HG02870 (cell line): ENCODE results near the gene OPCML.
"Not testable (repeated sequence)": the region's sequence is repeated elsewhere in the genome, so short reads cannot be mapped to it uniquely, and the experiment has no call there.

Experiments used
- ATAC-seq: cut with Tn5 transposase; IDR thresholded peaks from one replicate; pipeline ENCODE4 v1.9.1; 2021; ENCODE audit warnings: mild to moderate bottlenecking, moderate library complexity; ENCODE audit not compliant: unreplicated experiment

The OPCML gene

DNA sequence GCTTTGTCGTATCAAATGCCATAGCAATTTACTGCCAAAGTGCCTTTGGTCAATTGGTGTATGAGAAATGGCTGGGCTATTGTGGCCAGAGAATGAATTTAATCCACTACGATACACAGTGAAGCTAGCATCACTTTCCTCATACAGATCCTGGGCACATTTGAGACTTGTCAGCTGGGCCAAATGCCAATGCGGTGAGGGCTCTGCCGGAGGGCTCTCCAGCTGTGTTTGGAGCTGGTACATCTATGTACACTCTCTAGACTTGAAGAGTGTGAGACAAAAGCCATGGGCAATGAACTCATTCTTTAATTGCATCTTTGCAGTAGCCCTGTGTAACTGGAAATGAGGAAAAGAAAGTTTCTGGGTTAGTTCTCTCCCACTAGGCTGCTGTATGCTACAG, 1109.0 kb downstream of the OPCML start:
- no peak for ATAC-seq

DNA sequence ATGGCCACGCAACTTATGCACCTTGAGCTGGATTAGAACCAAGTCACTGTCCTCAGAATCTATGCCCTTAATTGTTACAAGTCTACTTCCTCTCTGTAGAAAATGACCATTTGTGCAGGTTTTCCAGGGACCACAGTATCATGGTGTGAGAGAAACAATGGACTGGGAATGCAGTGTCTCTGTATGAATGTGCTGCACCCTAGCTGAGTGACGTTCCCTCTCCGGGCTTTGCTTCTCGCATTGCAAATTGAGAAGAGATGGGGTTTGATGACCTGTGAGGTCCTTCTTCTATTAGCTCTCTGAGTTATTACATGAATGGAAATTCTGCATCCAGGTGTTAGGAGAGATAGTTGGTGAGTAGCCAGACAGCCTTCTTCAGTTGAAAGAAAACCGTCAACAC, 1109.6 kb downstream of the OPCML start:
- ATAC-seq: no peak

DNA sequence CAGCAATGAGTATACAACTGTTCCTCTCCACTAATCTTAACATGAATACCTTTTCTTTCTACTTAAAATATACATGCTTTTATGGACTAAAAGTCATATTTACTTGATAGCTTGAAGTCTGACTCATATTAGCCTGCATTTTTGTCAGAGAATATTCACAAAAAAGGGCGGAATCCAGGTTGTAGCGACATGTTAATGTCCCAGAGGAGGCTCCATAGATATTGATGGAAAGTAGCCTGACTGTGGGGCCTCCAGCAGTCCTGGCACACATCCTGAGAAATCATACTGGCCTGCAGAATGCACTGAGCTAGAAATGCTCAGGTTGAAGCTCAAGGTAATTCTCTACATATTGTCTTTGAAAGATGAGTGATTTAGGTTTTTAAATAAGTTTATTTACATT, 1110.7 kb downstream of the OPCML start:
- no peak for ATAC-seq

DNA sequence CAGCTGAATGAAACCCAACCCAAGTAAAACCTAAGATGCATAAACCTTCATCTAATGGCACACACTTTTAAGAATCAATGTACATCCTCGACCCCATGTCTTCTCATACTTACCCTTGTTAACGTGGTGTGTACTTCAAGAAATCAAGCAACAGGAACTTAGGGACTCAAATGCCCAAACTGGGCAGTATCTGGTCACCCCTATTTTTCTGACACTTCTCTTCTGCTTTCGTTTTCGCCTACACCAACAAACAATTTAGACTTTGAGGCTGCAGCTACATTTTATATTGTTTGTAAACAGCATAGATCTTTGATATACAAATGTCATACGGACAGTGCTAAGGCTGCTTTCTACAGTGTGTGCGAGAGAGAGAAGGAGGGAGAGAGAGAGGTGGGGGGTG, 1117.8 kb downstream of the OPCML start:
- ATAC-seq: no peak

DNA sequence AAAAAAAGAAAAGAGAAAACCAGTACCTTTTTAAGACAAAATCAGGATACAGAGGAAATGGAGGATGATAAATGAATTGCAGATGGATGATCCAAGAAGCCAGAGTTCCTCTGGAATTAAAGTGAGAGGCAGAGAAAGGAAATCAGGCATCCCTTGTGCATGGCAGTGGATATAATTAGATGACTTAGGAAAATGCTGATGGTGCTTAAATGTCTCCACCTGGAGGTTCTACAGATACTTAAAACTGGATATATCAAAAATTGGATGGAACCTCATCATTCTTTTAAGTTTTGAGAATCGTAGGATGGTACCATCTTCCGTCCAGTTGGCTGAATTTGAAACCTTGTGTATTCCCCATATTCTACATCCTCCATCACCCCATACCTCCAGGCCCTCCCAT, 1121.9 kb downstream of the OPCML start:
- ATAC-seq: no peak

DNA sequence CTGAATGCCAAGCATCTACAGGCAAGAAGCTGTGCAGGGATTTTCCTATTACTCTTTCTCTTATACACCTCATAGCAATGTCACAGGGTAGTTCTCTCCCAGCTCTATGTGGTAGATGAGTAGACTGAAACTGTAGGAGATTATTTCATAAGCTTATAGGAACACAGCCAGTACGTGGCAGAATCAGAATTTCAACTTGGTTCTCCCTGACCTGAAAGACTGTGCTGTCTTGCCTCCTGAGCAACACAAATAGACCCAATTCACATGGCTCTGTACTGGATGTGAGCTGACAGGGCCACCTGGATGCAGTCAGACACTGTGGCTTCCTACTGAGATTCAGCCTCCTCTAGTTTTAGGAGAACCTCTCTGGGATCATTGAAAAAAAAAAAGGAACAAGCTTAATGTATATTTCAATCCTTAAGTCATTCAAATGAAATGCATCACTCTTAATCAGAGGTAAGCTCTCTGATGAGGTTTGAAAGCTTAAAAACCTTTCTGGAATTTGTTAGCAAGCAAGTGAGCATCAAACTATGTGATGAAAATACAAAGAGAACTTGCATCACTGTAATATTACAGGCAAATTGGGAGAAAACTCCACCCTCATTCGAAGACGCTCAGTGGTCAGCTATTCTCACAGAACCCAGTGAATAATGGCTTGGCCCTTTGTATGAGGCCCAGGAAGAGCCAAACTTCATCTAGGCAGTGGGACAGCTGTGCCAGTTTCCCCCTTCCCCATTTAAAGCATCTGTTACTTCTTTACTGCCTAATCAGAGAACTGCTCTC, 1122.5 kb downstream of the OPCML start:
- ATAC-seq: no peak

DNA sequence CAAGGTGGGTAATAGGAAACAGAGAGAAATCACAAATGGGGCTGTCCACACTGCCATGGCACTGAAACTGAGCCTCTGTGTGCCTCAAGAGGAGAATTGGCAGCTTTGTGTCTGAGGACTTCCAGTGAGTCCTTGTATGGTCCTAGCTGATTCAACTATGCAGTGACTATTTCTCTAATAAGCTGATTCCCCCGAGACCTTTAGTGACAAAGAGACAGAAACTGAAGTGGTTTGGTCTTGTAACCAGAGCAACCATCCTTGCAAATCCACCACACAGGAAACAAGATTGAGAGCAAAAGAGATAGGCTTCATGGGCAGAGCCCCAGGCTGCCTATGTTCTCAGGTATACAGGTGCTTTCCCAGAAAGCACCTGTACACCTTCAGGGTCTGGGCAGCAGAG, 1123.4 kb downstream of the OPCML start:
- ATAC-seq: peak; percentile 69

DNA sequence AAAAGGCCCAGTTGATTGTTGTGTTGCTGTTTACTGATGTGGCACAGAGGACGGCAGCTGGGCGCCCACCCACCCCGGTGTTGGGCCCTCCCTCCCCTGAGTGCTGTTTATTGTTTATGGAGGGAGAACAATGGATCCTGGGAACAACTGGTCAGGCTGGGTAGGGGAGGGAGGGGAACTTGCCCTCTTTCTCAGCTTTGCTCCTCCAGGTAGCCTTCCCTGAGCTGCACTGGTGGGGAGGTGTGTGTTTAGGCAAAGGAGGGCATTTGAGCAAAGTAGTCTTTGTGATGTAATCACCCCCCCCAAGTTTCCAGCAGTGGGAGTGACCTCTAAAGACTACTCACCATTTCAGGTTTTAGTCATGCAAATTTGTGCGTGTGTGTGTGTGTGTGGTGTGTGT, 1126.6 kb downstream of the OPCML start:
- ATAC-seq: no peak

DNA sequence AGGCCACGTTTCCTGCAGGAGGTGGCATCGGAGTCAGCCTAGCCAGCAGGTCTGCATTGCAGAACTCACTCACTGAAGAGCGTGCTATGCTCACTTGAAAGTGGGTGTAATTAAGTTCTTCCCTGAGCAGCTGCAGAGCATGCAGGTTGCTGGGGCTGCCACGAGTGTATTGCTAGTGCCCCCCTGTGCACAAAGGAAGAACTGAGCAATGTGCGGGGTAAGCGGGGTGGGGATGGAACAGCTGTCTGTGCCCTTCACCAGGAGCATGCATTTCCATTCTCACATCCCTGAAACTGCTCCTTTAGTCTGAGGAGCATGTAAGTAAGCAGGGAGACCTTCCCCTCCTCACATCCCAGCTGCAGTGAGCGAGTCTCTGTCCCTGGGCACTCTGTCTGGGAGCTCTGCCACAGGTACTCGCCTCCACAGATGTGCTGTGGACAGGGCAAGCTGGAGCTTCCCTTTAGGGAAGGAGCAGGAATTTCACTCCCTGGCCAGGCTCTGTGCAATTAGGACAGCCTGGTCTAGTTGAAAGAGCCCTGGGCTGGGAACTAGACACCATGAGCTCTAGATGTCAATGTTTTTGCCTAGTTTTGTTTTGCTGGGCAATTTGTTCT, 1130.1 kb downstream of the OPCML start:
- peak; percentile 94 for ATAC-seq

DNA sequence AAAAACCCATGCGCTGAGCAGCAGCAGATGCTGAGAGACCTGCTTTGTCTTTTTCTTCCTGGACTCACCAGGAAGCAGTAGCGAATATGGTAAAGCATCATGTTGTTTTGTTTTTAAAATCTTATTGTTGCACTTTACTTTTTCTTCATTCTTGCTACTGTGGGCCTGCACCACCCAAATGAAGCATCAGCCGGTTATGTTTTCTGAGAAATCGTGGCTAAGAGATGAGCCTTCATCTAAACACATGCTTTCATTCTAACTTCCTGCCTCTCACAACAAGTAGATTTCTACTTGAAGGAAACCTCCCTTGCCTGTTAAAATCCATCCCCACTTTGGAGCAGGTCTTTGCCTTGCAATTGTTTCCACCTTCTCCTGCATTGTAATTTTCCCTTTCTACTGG, 1136.0 kb downstream of the OPCML start:
- no peak for ATAC-seq

DNA sequence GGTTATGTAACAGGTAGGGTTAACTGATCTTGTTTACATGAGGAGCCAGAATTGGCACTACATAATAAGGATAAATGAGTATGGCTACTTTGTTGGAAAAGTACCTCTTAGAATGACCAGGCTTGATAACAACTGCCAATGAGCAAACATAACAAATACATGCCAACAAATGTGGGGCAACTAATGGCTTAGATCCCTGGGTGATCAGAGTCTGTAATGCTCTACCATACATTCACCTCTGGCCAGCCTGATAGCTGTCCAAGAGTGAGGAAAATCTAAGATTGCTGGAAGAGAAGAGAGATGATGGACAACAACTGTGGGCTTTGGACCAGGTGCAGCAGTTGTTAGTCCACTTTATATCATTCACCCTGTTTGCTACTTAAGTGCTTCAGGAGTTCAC, 1136.9 kb downstream of the OPCML start:
- no peak for ATAC-seq

DNA sequence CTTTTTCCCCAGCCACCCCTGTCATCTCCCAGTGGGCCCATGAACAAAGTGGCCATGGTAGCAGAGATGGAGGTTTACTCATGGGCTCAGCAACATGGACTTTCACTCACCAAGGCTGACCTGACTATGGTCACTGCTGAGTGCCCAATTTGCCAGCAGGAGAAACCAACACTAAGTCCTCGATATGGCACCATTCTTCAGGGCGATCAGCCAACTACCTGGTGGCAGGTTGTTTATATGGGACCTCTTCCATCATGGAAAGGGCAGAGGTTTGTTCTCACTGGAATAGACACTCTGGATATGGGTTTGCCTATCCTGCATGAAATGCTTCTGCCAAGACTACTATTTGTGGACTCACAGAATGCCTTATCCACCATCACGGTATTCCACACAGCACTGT, 1152.8 kb downstream of the OPCML start:
- ATAC-seq: no peak

DNA sequence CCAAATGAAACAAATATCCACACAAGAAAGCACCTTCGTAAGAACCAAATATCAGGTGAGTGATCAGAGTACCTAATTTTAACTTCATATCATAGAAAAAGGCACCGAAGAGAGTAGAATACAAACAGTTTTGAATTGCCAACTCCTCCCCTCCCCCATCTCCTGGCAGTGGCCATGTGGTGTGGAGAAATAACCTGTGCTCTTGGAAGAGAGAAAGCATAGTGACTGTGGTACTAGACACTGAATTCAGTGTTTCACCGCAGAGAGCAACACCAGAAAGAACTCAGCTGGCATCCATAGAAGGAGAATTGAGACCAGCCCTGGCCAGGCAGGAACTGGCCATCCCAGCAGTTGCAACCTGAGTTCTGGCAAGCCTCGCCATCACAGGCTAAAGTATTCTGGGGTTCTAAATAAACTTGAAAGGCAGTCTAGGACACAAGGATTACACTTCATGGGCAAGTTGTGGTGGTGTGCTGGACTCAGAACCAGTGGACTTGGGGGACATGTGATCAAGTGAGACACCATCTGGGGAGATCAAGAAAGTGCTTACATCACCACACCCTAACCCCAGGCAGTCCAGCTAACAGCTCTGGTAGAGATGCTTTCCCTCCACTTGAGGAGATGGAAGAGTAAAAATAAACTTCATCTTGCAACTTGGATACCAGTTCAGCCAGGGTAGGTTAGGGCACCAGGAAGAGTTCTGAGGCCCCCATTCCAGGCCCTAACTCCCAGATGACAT, 1158.7 kb downstream of the OPCML start:
- no peak for ATAC-seq

DNA sequence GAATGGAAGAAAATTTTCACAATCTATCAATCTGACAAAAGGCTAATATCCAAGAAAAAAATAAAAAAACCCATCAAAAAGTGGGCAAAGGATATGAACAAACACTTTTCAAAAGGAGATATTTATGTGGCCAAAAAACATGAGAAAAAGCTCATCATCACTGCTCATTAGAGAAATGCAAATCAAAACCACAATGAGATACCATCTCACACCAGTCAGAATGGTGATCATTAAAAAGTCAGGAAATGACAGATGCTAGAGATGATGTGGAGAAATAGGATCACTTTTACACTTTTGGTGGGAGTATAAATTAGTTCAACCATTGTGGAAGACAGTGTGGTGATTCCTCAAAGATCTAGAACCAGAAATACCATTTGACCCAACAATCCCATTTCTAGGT, 1162.2 kb downstream of the OPCML start:
- ATAC-seq: not testable (repeated sequence)

DNA sequence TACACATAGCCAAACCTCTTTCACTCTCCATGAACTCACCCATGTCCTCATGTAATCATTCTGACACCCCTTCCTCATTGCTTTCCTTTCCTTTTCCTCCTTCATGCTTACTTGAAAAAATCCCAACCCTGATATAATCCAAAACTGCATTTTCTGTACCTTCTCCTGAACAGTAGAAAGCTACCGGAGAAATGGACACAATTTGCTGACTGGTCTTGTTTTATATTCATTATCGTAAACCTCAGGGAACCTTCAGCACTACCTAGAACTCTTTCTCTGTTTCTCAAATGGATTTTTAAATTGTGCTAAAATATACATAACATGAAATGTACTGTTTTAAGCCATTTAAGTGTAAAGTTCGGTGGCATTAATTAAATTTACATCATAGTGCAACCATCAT, 1165.0 kb downstream of the OPCML start:
- no peak for ATAC-seq

DNA sequence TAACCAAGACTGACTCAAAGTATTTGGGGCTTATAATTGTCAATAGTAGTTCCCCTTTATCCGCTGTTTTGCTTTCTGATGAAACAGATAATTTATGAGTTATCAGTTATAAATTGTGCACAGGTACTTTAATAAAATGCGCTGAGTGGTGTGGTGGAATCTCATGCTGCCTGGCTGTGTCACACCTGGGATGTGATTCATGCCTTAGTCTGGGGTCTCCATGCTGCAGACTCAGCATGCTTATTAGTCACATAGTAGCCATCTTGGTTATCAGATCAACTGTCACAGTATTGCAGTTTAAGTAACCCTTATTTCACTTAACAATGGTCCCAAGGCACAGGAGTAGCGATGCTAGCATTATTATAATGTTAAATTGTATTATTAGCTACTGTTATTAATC, 1166.7 kb downstream of the OPCML start:
- no peak for ATAC-seq
